Measurements from ENCODE around the gene EFNA5. TPM values are rescaled to one million over a fixed set of nuclear protein-coding genes. Genes with fewer than 3 reads are reported as not detected.

The EFNA5 gene
- total RNA-seq, 1 experiment from 2014 or later, result 42.7 TPM

DNA sequence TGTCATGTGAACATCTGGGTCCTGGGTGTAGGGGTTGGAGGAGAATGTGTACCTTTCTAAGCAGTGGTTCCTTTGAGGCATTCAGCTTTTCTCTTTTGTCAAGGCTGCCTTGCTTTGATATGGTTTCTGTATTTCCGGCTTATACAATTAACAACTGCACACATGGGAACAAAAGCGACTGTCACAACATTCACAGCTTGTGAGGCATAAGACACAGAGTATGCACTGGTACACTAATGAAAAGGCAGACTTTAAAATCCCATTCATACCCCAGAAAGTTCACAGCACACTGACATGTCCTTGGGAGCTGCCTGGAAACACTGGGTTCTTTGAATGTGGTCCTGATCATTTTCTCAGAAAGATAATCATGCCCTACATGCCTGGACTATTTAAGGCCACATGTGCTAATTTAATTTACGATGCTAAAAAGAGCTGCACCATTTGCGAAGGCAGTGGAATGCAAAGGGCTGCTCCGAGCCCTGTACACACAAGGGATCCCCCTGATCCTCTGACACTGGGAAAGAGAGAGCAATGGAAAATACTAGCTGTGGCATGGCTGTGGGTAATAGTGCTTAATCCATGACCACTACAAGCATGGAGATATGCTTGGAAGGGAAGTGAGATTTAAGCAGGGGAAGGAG lies 131.8 kb downstream of the EFNA5 start:
- Histone ChIP-seq H3K4me1 (replicated peaks; ENCODE audit: insufficient read depth) (peaks cover 42% of the 10 kb centered on the region), H3K27me3 (ENCODE audit: insufficient read depth, low read depth) (no peaks in the 10 kb centered on the region), H3K27ac (no peak overlapping the region), H4K20me1 (ENCODE audit: insufficient read depth) (peaks cover 4% of the 10 kb centered on the region; the same call in 1 of the 2 replicates), H3K9me2 (ENCODE audit: insufficient read depth) (no peaks in the 10 kb centered on the region), H2AFZ (no peak overlapping the region), H3K4me3 (no peak overlapping the region), H3K79me2 (ENCODE audit: low read depth) (peaks cover 90% of the 10 kb centered on the region), H3F3A (ENCODE audit: insufficient read depth, low read depth) (peaks cover 23% of the 10 kb centered on the region), H3K9me3 (ENCODE audit: insufficient read depth, low read depth) (no peaks in the 10 kb centered on the region), H3K4me2 (no peak overlapping the region), H3K36me3 (ENCODE audit: low read depth) (0 out of 2 replicates have a peak, but pooled peaks cover 13% of the 10 kb centered on the region)
- ChIA-PET CTCF (no interaction called here), POLR2A (ENCODE audit: unreplicated experiment) (no interaction called here)
- no peak for DNase-seq
- no TSS peak for BruUV-seq (replicated peaks)
- intact Hi-C loops (cut with micrococcal nuclease; ENCODE audit: unreplicated experiment), result no loop called here
- TF ChIP-seq EZH2 (IDR thresholded peaks at IDR 0.05; ENCODE audit: low read depth) (no peak), CTCF (conservative IDR thresholded peaks at IDR 0.05) (no peak)

DNA sequence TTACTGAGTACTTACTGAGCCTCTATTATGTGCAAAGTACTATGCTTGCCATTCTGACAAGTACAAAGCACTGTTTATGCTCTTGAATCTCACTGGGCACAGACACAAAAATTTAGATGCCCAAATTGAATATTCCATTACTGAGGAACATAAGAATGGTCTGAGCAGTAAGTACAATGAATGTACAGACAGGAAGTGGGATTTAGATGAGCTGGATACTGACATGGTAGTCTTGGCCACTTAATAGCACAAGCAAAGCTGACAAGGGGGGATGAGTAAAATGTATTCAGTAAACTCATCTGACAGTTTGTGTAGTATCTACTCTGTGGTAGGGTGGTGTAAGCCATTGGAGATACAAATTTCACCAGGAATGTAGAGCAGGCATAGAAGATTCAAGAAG lies 132.4 kb downstream of the EFNA5 start:
- POLR2A ChIA-PET (ENCODE audit: unreplicated experiment), result no interaction called here
- Histone ChIP-seq H3K36me3 (ENCODE audit: low read depth) (0 out of 2 replicates have a peak, but pooled peaks cover 13% of the 10 kb centered on the region), H2AFZ (no peak overlapping the region), H3K9me2 (ENCODE audit: insufficient read depth) (no peaks in the 10 kb centered on the region), H3K4me3 (no peak overlapping the region), H3K79me2 (ENCODE audit: low read depth) (peaks cover 90% of the 10 kb centered on the region), H3F3A (ENCODE audit: insufficient read depth, low read depth) (peaks cover 21% of the 10 kb centered on the region), H3K9me3 (ENCODE audit: insufficient read depth, low read depth) (no peaks in the 10 kb centered on the region), H4K20me1 (ENCODE audit: insufficient read depth) (peaks cover 4% of the 10 kb centered on the region; the same call in 1 of the 2 replicates), H3K27me3 (ENCODE audit: insufficient read depth, low read depth) (no peaks in the 10 kb centered on the region), H3K4me1 (replicated peaks; ENCODE audit: insufficient read depth) (peaks cover 36% of the 10 kb centered on the region), H3K27ac (no peak overlapping the region), H3K4me2 (no peak overlapping the region)
- BruUV-seq (replicated peaks), result no TSS peak
- CTCF ChIA-PET, result no interaction called here
- TF ChIP-seq CTCF (conservative IDR thresholded peaks at IDR 0.05) (no peak), EZH2 (IDR thresholded peaks at IDR 0.05; ENCODE audit: low read depth) (no peak)
- DNase-seq, result no peak
- intact Hi-C loops (cut with micrococcal nuclease; ENCODE audit: unreplicated experiment), result no loop called here

DNA sequence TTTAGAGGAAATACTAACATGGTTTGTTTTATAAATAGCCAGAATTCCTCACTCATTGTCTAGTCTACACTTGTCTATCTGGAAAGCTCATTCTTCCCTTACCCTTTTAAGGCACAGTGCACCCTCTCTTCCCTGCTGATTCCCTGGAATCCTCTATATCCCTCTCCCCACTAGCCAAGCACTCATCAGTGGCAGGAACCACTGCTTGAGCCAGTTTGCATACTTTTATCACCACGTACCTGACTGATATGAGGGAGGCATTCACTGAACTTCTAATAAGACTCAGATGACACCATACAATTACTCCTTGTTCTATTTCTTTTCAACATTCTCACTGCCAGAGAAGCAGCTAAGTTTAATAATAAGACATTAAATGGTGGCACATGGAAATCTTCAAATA lies 134.9 kb downstream of the EFNA5 start:
- H3K79me2 ChIP-seq (ENCODE audit: low read depth), result peaks cover 98% of the 10 kb centered on the region
- no peaks in the 10 kb centered on the region for H3K9me3 ChIP-seq (ENCODE audit: insufficient read depth, low read depth)
- H4K20me1 ChIP-seq (ENCODE audit: insufficient read depth), result peaks cover 4% of the 10 kb centered on the region; the same call in 1 of the 2 replicates
- H3K4me1 ChIP-seq (replicated peaks; ENCODE audit: insufficient read depth), result peaks cover 11% of the 10 kb centered on the region; the same call in 1 of the 2 replicates
- H3K4me3 ChIP-seq, result no peak overlapping the region
- CTCF ChIA-PET, result no interaction called here
- H3K9me2 ChIP-seq (ENCODE audit: insufficient read depth), result no peaks in the 10 kb centered on the region
- H3K4me2 ChIP-seq, result no peak overlapping the region
- no peak overlapping the region for H3K27ac ChIP-seq
- H3K27me3 ChIP-seq (ENCODE audit: insufficient read depth, low read depth), result no peaks in the 10 kb centered on the region
- no peak overlapping the region for H2AFZ ChIP-seq
- H3F3A ChIP-seq (ENCODE audit: insufficient read depth, low read depth), result 0 out of 2 replicates have a peak, but pooled peaks cover 4% of the 10 kb centered on the region
- 0 out of 2 replicates have a peak, but pooled peaks cover 13% of the 10 kb centered on the region for H3K36me3 ChIP-seq (ENCODE audit: low read depth)
- POLR2A ChIA-PET (ENCODE audit: unreplicated experiment), result no interaction called here
- TF ChIP-seq EZH2 (IDR thresholded peaks at IDR 0.05; ENCODE audit: low read depth) (no peak), CTCF (conservative IDR thresholded peaks at IDR 0.05) (no peak)
- no peak for DNase-seq
- intact Hi-C loops (cut with micrococcal nuclease; ENCODE audit: unreplicated experiment), result no loop called here
- BruUV-seq (replicated peaks), result no TSS peak

Data from PC-9 (cell line).